Tongue (tissue), 2 donors: Measurements from ENCODE around the gene GDI1. TPM values are rescaled to one million over a fixed set of nuclear protein-coding genes. Genes with fewer than 3 reads are reported as not detected.

Source experiments
- DNase-seq: peaks from one replicate; pipeline ENCODE4 v3.0.0-alpha.2; 2015
- total RNA-seq: library from RNA; depleted of rRNA; stranded (reverse); fragments of >200 nt; gene quantifications from one replicate; pipeline ENCODE4 v1.2.3, GENCODE V29; 2014

Gene GDI1
- total RNA-seq, 1 donor from 2014 or later = 91.6 TPM

- peak; percentile 24 for DNase-seq
These were observed 28.2 kb upstream of the GDI1 start for GRCh38 chrX:154408659-154409221.

DNA sequence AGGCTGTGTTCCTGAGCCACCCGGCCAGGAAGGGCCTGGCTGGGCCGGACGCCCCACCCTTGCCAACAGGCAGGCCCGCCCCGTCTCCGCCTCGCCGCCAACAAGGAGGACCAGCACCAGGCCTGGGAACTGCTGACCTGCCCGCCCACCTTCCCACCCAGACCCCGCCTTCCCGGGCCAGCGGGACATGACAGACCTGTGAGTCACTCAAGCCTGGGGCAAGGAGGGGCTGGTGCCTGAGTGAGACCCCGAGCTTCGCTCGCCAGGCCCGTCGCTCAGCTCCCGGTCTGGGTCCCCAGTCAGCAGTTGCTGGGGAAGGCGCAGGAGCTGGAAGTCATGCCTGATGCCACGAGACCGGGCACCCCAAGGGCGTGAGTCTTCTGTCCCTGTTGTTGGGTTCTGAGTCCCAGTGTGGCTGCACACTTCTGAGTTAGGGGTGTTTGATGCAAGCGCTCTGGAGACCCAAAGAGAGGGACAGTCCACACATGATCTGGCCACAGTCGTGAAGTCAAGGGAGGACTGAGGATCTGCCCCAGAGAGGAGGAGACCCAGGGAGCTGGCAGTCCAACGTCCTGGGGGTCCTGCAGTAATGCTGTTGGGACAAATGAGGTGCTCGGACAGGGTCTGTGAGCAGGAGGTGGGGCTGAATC lies 27.6 kb upstream of the GDI1 start, which contains the start of gene DNASE1L1:
Gene DNASE1L1 (minus strand): TSS at position 33 of the 650 bp plus-strand sequence. CDS start 3,686 bp downstream, outside the sequence.
- peak; percentile 64 for DNase-seq

GRCh38 chrX:154411981-154412340 lies 25.0 kb upstream of the GDI1 start:
- peak; percentile 64 for DNase-seq

GRCh38 chrX:154412468-154412867 lies 24.5 kb upstream of the GDI1 start:
- no peak for DNase-seq

GRCh38 chrX:154413142-154413541 lies 23.8 kb upstream of the GDI1 start:
- DNase-seq = no peak

DNA sequence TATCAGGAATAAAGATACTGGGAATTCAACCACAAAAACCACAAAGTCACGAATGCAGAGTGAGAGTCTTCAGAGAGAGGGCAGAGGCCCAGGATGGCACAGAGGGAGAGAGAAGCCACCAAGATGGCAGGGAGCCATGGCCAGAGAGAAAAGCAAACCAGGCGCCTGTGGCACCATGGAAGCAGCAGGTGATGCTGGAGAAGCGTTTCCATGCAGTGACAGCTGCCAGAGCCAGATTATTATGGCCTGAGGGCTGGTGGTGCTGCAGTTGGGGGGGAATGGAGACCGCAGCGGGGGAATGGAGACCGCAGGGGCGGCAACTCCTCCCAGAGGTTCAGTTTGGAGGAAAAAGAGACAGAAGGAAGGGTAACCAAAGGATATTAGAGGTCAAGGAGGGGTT lies 19.8 kb upstream of the GDI1 start:
- no peak for DNase-seq

GRCh38 chrX:154419189-154419588 lies 17.8 kb upstream of the GDI1 start:
- no peak for DNase-seq

DNA sequence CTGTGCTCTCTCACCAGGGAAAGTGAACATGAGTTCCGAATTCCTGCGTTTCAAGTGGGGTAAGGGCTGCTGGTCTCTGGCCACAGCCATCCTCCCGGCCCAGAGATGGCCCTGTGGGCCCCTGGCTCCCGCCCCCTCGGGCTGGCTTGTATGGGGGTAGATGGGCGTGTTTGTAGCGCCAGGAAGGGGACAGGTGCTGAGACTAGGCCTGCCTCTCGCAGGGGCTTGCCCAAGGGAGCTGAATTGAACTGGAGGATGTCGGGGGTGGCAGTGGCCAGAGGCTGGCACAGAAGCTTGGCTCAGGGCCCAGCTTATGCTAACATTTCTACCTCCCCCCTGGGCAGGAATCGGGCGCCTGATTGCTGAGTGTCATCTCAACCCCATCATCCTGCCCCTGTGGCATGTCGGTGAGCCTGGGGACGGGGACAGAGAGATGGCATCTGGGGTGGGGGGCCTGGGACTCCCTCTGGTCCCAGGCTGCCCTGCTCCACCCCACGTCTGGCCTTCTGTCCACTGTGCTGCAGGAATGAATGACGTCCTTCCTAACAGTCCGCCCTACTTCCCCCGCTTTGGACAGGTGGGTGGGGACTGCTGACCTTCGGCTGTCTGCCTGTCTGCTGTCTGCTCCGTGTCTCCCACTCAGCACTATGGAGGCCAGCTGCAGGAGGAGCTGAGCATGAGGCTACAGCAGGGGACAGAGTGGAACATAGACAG lies 17.1 kb upstream of the GDI1 start:
- no peak for DNase-seq

DNA sequence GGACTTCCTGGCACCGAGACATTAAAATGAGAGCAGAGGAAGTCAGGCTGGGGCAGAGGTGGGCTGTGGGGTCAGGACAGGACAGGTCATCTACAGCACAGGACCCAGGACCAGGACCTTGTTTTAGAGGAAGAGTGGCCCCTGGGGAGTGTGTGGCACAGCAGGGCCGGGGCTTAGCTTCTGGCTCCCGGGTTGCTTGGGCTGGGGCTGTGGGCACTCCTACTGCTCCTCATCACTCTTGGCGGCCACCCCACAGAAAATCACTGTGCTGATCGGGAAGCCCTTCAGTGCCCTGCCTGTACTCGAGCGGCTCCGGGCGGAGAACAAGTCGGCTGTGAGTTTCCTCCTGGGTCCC lies 16.6 kb upstream of the GDI1 start:
- no peak for DNase-seq

- no peak for DNase-seq
These were observed 9.8 kb upstream of the GDI1 start for GRCh38 chrX:154426916-154427770.

- DNase-seq = peak; percentile 96
These were observed 8.5 kb upstream of the GDI1 start, which contains the start of gene ATP6AP1 for GRCh38 chrX:154428176-154429171. TSS of gene ATP6AP1 (plus strand) at chrX:154428677. CDS start at chrX:154428693, 16 bp downstream.

GRCh38 chrX:154429711-154430110 lies 7.2 kb upstream of the GDI1 start:
- no peak for DNase-seq

DNA sequence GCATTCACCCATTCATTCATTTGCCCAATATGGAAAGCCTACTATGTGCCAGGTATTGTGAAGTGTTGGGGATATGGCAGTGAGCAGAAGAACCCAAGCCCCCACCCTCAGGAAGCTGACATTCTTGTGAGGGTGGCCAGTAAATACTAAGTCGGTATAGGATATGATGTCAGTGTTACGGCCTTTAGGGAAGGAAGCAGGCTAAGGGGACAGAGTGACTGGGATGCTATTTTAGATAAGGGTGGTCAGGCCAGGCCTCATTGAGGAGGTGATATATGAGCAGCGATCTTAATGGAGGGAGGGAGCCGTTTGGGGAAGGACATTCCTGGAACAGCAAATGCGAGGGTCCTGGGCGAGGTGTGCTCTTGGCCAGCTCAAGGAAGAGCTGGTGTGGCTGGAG lies 6.5 kb upstream of the GDI1 start:
- no peak for DNase-seq

DNA sequence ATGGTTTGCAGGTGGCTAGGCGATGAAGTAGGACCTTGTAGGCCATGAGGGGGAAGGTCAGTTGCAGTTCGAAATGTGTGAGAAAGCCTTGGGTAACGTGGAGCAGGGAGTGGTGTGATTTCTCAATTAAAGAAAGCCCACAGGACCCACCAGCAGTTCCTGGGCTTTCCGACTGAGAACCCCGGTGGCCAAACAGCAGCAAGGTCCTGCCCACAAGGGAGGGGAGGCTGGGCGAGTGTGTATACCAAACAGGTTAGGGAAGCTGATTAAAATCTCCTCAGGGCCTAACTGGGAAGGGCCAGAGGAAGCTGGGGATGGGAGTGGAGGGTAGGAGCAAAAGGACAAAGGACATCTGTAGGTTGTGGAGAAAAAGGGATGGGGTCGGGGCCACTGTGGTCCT lies 6.0 kb upstream of the GDI1 start:
- no peak for DNase-seq

DNA sequence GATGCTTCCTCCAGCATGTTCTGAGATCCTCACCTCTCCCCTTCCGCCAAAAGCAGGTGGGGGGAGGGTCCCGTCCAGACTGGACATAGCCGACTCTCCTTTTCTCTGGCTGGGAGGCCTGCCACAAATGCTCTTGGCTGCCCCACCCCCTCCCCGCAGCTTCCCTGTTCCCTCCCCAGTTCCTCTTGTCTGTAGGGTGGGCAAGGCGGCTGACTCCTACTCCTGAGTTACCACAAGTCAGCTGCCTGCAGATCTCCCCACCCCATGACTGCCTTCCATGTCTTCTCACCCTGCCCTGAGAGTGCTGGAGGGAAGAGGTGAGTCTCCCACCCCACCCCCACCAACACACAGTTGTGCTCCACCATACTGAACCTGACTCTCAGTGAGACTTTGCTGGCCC lies 5.6 kb upstream of the GDI1 start:
- DNase-seq = no peak

GRCh38 chrX:154432210-154432609 lies 4.7 kb upstream of the GDI1 start:
- DNase-seq = no peak

DNA sequence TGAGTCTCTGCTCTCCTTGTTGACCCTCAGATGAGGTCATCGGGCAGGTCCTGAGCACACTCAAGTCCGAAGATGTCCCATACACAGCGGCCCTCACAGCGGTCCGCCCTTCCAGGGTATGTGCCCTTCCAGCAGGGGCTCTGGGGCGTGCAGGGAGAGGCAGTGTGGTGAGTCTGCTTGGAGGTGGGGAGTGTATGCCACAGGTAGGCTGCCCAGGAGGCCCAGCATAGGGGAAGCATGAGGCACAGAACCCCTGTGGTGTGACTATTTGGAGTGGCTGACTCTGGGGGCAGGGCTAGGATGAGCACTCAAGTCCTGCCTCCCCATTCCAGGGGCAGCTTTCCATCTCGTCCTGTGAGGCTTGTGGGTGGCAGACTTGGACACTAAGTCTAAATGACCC lies 3.3 kb upstream of the GDI1 start:
- no peak for DNase-seq

- no peak for DNase-seq
These were observed 2.4 kb upstream of the GDI1 start for GRCh38 chrX:154434394-154435168.

GRCh38 chrX:154435171-154435733 lies 1.7 kb upstream of the GDI1 start:
- DNase-seq = no peak

GRCh38 chrX:154436374-154436982 lies 476 bp upstream of the GDI1 start:
- peak; percentile 40 for DNase-seq
